Panc1 (cell line): ENCODE results near the gene AP3S1.

Experiments used
- CTCF ChIP-seq: fragments of 450-650 bp; IDR thresholded peaks from 2 replicates; pipeline ENCODE4 v1.5.1; 2017; ENCODE audit warnings: mild to moderate bottlenecking
- SIN3A ChIP-seq: IDR thresholded peaks from 2 replicates; pipeline ENCODE4 v1.6.1; 2012; ENCODE audit warnings: low read depth, mild to moderate bottlenecking, low read length, moderate library complexity, borderline replicate concordance; ENCODE audit not compliant: insufficient read depth

- TF ChIP-seq CTCF (no peak), SIN3A (no peak)
These were observed 25.3 kb upstream of the AP3S1 start, which contains the start of gene CDO1 for GRCh38 chr5:115816226-115817081.
